A172 (cell line): Measurements from ENCODE around the gene GSTT4. TPM values are rescaled to one million over a fixed set of nuclear protein-coding genes. Genes with fewer than 3 reads are reported as not detected.
"Not testable (repeated sequence)": the region's sequence is repeated elsewhere in the genome, so short reads cannot be mapped to it uniquely, and the experiment has no call there.

Source experiments
- DNase-seq: peaks from one replicate; pipeline ENCODE4 v3.0.0-alpha.2; 2015; ENCODE audit warnings: low spot score
- total RNA-seq: library from RNA; depleted of rRNA; stranded (reverse); fragments of >200 nt; shearing (Covaris generic); gene quantifications from 2 replicates; pipeline ENCODE4 v1.2.3, GENCODE V29; 2014

The GSTT4 gene
- total RNA-seq, 1 experiment from 2014 or later = not detected

DNA sequence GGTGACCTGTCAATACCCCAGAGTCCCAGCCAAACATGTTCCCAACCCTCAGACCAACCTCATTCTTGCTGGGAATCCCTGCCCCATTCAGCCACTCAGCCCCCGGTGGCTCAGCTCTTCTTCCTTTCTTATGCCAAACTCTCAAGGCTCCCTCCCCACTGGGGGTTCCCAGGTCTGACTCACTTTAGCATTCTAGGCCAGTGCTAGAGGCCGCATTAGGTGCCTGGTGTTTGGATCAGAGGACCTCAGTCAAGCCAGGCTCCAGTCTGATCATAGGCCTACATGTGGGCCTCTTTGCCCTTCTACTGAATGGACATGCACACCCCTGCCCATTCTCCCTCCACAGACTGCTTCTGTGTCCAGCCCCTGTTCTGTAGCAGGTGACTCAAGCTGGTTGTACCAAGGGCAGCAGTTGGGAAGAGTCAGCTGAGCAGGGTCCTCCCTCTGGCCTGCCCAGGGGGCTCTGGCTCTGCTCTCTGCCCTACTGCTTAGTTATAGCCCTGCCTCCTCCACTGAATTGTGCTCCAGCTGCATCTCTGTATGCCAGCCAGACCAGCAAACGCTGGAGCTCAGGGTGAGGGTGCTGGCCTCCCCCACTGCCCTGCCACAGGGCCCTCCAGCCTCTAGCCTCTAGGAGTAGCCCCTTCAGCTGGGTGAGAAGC lies 15.5 kb downstream of the GSTT4 start:
- DNase-seq = not testable (repeated sequence)

DNA sequence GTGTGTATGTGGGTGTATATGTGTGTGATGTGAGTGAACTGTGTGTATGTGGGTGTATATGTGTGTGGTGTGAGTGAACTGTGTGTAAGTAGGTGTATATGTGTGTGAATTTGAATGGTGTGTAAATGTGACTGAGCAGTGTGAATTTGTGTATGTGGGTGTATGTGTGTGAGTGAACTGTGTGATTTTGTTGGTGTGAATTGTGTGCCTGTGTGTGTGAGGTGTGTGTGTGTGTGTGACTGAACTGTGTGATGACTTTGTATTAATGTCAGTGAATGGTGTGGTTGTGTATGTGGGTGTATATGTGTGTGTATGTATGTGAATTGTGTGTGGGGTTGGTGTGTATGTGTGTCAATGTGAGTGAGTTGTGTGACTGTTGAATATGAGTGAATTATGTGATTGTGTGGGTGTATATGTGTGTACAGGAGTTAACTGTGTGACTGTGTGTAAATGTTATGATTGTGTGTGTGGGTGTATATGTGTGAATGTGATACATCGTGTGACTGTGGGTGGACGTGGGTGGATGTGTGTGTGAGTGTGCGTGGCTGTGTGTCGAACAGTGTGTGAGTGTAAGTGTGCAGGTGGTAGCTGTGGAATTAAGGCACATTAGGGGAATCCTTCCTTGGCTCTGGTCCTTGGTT lies 18.6 kb downstream of the GSTT4 start:
- DNase-seq = not testable (repeated sequence)

DNA sequence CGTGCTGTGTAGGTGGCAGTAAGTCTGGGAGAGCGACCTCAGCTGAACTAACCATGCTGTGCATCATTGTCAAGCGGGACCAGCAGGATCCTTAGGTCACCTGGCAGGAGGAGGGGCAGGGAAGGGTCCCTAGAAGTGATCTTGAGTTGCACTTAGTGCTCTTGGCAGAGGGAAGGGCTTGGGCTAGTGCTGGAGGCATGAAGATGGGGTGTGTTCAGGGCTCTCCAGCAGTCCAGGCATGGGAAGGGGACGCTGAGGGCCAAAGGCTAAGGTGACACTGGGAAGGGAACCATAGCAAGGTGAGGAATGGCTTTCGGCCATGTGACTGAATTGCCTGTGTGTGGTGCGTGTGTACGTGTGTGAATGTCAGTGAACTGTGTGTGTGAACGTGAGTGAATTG lies 19.2 kb downstream of the GSTT4 start:
- DNase-seq = not testable (repeated sequence)

DNA sequence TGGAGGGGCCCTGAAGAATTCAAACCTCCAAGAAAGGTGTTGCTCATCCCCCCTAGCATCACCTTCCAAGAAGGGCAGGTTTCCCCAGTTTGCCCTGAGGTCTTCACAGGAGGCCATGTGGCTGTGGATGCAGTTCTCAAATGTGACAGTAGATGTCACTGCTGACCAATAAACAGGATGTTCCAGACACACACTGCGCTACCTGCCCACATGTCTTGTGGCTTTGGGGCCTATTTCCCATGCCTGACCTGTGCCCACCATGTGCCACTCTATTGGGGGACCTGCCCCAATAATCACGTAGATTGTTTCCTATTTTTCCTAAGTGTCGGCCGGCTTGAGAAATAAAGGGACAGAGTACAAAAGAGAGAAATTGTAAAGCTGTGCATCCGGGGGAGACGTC lies 20.8 kb downstream of the GSTT4 start:
- DNase-seq = peak; percentile 20

DNA sequence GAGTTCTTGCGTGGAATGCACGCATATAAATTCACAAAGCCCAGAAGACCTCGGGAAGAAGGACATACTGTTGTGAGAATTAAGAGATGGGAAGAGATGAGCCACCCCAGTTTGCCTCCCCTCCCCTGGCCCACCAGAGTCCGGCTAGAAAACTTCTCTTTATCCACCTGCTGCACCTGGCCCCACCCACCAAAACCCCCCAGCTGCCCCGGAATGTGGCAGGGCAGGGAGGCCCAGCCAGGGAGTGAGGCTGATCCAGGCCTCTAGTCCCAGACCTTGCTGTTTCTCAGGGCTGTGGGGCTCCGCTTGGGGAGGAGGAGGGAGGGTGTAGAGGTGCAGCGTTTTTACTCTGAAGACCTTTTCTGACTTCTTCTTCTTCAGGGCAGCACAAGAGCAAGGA lies 24.7 kb downstream of the GSTT4 start:
- not testable (repeated sequence) for DNase-seq

DNA sequence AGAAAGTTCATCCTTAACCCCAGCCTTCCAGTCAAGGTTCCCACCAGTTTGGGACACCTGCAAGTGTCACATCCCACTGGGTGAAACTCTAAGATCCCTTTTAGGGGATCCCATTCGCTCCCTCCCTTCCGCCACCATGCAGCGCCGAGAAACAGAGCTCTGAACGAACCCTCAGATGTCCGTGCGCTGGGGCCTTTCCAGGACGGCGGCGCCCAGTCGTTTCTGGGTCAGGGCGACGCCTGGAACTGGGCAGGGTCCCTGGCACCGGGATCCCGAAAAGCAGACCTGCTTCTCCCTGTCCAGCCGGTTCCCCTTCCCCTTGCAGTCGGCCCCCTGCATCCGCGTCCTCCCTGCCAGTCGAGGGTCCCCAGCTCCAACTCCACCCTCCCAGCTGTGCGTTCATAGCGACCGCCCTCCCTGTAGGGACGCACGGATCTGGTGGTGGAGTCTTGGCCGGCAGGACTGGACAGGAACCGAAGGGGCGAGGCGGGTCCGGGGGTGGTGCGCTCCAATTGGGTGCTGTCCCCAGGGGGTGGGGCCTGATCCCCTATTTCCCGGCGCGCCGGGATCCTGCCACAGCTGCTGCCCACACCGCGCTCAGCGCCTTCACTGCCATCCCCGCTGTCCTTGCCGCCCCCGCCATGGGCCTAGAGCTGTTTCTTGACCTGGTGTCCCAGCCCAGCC lies 25.6 kb downstream of the GSTT4 start, which contains the start of gene GSTT2:
Gene GSTT2, plus strand, starts transcription at position 578 of the 684 bp plus-strand sequence.
- DNase-seq = not testable (repeated sequence)

DNA sequence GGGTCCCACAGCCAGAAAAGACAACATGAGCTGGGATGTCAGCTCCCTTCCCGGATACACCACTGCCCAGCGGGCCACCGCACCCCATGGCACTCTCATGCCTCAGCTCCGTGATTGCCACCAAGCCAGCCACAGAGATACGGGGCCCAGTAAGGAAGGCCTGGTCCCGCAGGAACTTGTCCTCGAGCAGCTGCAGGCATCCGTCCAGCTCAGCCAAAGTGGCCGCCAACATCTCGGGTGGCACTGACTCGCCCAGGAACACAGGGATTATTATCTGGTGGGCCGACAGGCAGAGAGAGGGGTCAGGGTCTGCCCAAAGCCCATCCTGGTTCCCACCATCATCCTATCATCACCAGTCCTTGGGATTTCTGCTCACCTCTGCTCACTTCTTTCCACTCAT lies 27.9 kb downstream of the GSTT4 start:
- not testable (repeated sequence) for DNase-seq

DNA sequence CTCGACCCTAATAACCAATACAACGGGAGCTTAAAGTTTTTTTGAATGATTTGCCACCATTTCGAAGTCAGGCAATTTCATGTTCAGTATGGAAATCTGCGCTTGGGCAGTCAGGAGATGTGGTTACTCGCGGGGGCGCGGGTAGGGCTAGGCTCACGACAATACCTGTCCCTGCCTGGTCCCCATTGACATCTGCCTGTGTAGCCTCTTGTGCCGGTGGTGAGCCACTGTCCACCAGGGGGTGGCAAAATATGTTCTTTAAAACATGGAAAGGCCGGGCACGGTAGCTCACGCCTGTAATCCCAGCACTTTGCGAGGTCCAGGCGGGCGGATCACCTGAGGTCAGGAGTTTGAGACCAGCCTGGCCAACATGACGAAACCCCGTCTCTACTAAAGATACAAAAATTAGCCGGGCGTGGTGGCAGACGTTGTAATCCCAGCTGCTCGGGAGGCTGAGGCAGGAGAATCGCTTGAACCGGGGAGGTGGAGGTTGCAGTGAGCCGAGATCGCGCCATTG lies 30.4 kb downstream of the GSTT4 start:
- DNase-seq = not testable (repeated sequence)

DNA sequence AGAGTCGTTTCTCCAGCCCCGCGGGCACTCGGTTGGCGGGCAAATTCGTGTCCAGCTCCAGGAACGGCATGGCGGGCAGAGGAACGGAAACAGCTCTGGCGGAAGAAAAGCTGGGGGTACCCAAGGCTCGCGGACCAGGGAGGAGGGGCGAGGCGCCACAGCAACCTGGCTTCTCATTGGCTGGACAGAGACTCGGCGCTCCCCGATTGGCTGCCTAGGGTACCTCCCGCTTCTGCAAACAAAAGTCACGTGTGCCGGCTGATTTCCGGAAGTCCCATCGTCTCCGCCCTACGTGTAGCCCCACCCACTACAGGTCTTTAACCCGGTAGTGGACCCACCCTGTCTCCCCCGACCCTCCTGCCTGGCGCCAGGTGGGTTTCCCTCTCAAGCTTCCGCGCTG lies 30.9 kb downstream of the GSTT4 start, which contains the start of gene DDT:
Gene DDT, minus strand, starts transcription at position 97 of the 400 bp plus-strand sequence. Its CDS starts 27 bp downstream, at position 70.
- not testable (repeated sequence) for DNase-seq

DNA sequence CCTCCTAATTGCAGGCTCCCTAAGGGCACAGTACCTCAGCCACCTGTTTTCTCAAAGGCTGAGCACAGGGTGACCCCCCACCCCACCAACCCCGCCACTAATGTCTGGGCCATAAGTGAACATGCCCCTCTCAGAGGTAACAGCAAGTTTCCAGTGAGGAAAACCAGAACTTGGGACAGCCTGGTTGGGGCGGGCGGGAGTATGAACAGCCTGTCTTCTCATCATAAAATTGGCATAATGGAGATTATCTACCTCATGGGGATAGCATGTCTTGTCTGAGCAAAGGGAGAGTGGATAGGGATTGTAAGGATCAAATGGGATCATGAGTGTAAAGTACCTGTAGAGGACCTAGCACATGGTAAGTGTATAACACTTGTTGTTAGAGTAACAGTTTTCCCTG lies 33.3 kb downstream of the GSTT4 start:
- not testable (repeated sequence) for DNase-seq

DNA sequence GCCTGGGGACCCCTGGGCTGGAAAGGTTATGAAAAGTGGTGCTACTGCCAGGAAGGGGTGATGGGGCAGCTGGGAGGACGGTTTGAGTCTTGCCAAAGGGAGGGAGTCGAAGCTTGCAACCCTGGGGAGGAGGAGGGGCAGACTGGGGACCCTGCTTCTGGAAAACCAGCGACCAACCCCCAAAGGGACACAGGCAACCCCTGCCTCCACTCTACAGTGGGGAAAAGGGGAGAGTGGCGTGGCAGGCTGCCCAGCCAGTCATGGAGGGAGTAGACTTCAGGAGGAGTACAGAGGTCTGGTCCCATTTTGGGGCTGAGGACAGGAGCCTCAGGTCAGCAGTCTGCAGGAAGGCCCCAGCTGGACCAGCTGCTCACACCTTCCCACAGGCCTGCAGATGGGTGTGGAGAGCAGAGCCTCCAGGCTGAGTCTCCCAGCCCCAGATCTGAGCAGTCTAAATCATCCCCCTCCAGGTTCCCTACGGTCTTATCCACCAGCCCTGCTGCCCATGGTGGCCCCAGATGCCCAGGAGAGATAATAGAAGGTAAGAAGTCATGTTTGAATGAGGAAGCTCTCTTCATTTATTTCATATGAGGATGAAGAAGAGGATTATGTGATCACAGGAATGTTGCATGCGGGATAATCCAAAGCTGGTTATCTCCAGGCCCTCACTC lies 34.3 kb downstream of the GSTT4 start:
- DNase-seq = no peak

DNA sequence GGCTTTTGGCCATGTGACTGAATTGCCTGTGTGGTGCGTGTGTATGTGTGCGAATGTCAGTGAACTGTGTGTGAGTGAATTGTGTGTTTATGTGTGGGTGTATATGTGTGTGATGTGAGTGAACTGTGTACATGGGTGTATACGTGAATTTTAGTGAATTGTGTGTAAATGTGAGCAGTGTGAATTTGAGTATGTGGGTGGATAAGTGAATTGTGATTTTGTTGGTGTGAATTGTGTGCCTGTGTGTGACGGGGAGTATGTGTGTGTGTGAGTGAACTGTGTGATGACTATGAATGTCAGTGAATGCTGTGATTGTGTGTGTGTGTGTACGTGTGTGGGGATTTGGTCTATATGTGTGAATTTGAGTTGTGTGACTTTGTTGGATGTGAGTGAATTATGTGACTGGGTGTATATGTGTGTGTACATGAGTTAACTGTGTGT lies 35.0 kb downstream of the GSTT4 start:
- no peak for DNase-seq

DNA sequence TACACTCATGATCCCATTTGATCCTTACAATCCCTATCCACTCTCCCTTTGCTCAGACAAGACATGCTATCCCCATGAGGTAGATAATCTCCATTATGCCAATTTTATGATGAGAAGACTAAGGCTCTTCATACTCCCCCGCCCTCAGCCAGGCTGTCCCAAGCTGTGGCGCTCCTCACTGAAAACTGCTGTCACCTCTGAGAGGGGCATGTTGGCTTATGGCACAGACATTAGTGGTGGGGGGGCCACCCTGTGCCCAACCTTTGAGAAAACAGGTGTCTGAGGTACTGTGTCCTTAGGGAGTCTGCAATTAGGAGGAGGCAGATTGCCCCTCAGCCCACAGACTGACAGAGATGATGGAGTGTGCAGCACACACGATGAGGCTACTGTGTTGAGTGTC lies 36.2 kb downstream of the GSTT4 start:
- no peak for DNase-seq

DNA sequence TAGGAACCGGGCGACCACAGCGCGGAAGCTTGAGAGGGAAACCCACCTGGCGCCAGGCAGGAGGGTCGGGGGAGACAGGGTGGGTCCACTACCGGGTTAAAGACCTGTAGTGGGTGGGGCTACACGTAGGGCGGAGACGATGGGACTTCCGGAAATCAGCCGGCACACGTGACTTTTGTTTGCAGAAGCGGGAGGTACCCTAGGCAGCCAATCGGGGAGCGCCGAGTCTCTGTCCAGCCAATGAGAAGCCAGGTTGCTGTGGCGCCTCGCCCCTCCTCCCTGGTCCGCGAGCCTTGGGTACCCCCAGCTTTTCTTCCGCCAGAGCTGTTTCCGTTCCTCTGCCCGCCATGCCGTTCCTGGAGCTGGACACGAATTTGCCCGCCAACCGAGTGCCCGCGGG lies 38.7 kb downstream of the GSTT4 start, which contains the start of gene DDTL:
Gene DDTL, plus strand, starts transcription at position 321 of the 400 bp plus-strand sequence. Its CDS starts 27 bp downstream, at position 348.
- not testable (repeated sequence) for DNase-seq

DNA sequence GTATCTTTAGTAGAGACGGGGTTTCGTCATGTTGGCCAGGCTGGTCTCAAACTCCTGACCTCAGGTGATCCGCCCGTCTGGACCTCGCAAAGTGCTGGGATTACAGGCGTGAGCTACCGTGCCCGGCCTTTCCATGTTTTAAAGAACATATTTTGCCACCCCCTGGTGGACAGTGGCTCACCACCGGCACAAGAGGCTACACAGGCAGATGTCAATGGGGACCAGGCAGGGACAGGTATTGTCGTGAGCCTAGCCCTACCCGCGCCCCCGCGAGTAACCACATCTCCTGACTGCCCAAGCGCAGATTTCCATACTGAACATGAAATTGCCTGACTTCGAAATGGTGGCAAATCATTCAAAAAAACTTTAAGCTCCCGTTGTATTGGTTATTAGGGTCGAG lies 39.2 kb downstream of the GSTT4 start:
- DNase-seq = not testable (repeated sequence)

DNA sequence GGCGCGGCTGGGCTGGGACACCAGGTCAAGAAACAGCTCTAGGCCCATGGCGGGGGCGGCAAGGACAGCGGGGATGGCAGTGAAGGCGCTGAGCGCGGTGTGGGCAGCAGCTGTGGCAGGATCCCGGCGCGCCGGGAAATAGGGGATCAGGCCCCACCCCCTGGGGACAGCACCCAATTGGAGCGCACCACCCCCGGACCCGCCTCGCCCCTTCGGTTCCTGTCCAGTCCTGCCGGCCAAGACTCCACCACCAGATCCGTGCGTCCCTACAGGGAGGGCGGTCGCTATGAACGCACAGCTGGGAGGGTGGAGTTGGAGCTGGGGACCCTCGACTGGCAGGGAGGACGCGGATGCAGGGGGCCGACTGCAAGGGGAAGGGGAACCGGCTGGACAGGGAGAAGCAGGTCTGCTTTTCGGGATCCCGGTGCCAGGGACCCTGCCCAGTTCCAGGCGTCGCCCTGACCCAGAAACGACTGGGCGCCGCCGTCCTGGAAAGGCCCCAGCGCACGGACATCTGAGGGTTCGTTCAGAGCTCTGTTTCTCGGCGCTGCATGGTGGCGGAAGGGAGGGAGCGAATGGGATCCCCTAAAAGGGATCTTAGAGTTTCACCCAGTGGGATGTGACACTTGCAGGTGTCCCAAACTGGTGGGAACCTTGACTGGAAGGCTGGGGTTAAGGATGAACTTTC lies 44.0 kb downstream of the GSTT4 start, which contains the start of gene GSTT2B:
Gene GSTT2B, minus strand, starts transcription at position 112 of the 688 bp plus-strand sequence. Its CDS starts 64 bp downstream, at position 48.
- DNase-seq = not testable (repeated sequence)

DNA sequence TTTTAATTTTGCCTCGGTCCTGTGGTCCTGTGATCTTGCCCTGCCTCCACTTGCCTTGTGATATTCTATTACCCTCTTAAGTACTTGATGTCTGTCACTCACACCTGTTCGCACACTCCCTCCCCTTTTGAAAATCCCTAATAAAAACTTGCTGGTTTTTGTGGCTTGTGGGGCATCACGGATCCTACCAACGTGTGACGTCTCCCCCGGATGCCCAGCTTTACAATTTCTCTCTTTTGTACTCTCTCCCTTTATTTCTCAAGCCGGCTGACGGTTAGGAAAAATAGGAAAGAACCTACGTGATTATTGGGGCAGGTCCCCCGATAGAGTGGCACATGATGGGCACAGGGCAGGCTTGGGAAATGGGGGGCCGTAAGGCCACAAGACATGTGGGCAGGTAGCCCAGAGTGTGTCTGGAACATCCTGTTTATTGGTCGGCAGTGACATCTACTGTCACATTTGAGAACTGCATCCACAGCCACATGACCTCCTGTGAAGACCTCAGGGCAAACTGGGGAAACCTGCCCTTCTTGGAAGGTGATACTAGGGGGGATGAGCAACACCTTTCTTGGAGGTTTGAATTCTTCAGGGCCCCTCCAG lies 48.9 kb downstream of the GSTT4 start:
- peak; percentile 32 for DNase-seq

DNA sequence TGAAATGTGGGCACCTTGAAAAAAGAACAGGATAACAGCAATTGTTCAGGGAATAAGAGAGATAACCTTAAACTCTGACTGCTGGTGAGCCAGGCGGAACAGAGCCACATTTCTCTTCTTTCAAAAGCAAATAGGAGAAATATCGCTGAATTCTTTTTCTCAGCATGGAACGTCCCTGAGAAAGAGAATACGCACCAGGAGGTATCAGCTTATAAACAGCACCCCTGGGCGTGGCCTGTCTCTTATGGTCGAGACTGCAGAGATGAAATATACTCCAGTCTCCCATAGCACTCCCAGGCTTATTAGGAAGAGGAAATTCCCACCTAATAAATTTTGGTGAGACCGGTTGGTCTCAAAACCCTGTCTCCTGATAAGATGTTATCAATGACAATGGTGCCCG lies 49.4 kb downstream of the GSTT4 start:
- DNase-seq = not testable (repeated sequence)

DNA sequence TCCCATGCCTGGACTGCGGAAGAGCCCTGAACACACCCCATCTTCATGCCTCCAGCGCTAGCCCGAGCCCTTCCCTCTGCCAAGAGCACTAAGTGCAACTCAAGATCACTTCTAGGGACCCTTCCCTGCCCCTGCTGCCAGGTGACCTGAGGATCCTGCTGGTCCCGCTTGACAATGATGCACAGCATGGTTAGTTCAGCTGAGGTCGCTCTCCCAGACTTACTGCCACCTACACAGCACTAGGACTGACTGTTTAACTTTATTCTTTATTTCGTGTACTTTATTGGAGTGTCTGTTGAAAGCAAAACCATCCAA lies 50.3 kb downstream of the GSTT4 start:
- not testable (repeated sequence) for DNase-seq

DNA sequence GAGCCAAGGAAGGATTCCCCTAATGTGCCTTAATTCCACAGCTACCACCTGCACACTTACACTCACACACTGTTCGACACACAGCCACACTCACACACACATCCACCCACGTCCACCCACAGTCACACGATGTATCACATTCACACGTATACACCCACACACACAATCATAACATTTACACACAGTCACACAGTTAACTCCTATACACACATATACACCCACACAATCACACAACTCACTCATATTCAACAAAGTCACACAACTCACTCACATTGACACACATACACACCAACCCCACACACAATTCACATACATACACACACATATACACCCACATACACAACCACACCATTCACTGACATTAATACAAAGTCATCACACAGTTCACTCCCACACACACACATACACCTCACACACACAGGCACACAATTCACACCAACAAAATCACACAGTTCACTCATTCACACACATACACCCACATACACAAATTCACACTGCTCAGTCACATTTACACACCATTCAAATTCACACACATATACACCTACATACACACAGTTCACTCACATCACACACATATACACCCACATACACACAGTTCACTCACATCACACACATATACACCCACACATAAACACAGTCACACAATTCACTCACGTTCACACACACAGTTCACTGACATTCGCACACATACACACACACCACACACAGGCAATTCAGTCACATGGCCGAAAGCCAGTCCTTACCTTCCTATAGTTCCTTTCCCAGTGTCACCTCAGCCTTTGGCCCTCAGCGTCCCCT lies 50.9 kb downstream of the GSTT4 start:
- not testable (repeated sequence) for DNase-seq
